ENCODE measurements around the gene CKMT1B.
"Not testable (repeated sequence)": the region's sequence is repeated elsewhere in the genome, so short reads cannot be mapped to it uniquely, and the experiment has no call there.

Gene CKMT1B

GRCh38 chr15:43592841-43593240, 986 bp upstream of the CKMT1B start:
- not testable (repeated sequence) for H3K9me3 Mint-ChIP-seq; H3K36me3 Mint-ChIP-seq (ENCODE audit: insufficient read depth); ATAC-seq (replicated peaks; ENCODE audit: extremely low read depth, poor library complexity, severe bottlenecking); H3K27ac Mint-ChIP-seq (ENCODE audit: low read depth); DNase-seq (ENCODE audit: low spot score in 2 of 2); H3K4me1 Mint-ChIP-seq; H3K4me3 Mint-ChIP-seq
- H3K27me3 Mint-ChIP-seq: peaks cover 20% of the 10 kb centered on the region

- not testable (repeated sequence) for DNase-seq (ENCODE audit: low spot score in 2 of 2); H3K4me3 Mint-ChIP-seq; H3K27ac Mint-ChIP-seq (ENCODE audit: low read depth); H3K36me3 Mint-ChIP-seq (ENCODE audit: insufficient read depth); H3K9me3 Mint-ChIP-seq; H3K4me1 Mint-ChIP-seq; ATAC-seq (replicated peaks; ENCODE audit: extremely low read depth, poor library complexity, severe bottlenecking)
- peaks cover 60% of the 10 kb centered on the region for H3K27me3 Mint-ChIP-seq
These were observed 5.3 kb downstream of the CKMT1B start for GRCh38 chr15:43599131-43599530.

DNA sequence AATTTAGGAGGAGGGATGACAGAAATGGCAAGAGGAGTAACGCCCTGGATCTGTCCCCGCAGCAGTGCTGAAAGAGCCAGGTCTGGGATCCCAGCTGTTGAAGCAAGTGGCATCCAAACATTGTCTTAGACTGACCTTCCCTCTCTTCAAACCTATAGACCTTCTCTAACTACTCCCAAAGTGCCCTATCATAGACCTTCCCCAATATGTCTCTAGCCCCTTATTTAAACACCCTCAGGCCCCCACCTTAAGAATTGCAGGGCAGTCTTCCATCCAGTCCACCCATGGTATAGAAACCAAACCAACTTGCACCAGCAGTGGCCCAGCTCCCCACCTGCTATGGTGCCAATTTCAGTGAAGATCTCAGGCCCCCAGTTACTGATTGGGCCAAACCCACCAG, 6.4 kb downstream of the CKMT1B start:
- not testable (repeated sequence) for H3K4me1 Mint-ChIP-seq; DNase-seq (ENCODE audit: low spot score in 2 of 2); H3K36me3 Mint-ChIP-seq (ENCODE audit: insufficient read depth); H3K9me3 Mint-ChIP-seq; ATAC-seq (replicated peaks; ENCODE audit: extremely low read depth, poor library complexity, severe bottlenecking); H3K4me3 Mint-ChIP-seq; H3K27ac Mint-ChIP-seq (ENCODE audit: low read depth)
- H3K27me3 Mint-ChIP-seq: peaks cover 70% of the 10 kb centered on the region

DNA sequence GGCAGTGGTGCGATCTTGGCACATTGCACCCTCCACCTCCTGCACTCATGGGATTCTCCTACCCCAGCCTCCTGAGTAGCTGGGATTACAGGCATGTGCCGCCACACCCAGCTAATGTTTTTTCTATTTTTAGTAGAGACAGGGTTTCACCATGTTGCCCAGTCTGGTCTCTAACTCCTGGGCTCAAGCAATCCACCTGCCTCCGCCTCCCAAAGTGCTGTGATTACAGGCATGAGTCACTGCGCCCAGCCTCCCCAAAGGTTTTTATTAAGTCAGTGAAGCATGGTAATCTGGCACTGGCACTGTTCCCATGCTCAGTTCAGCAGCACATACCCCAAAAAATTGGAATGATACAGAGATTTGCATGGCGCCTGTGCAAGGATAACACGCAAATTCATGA, 8.4 kb downstream of the CKMT1B start:
- H3K36me3 Mint-ChIP-seq (ENCODE audit: insufficient read depth); H3K9me3 Mint-ChIP-seq; H3K27ac Mint-ChIP-seq (ENCODE audit: low read depth); DNase-seq (ENCODE audit: low spot score in 2 of 2); ATAC-seq (replicated peaks; ENCODE audit: extremely low read depth, poor library complexity, severe bottlenecking); H3K4me3 Mint-ChIP-seq; H3K4me1 Mint-ChIP-seq: not testable (repeated sequence)
- H3K27me3 Mint-ChIP-seq: peaks cover 57% of the 10 kb centered on the region

GRCh38 chr15:43617750-43618149, 23.9 kb downstream of the CKMT1B start:
- not testable (repeated sequence) for H3K4me3 Mint-ChIP-seq; H3K36me3 Mint-ChIP-seq (ENCODE audit: insufficient read depth); DNase-seq (ENCODE audit: low spot score in 2 of 2); H3K9me3 Mint-ChIP-seq; H3K4me1 Mint-ChIP-seq; ATAC-seq (replicated peaks; ENCODE audit: extremely low read depth, poor library complexity, severe bottlenecking); H3K27ac Mint-ChIP-seq (ENCODE audit: low read depth)
- peaks cover 17% of the 10 kb centered on the region for H3K27me3 Mint-ChIP-seq

DNA sequence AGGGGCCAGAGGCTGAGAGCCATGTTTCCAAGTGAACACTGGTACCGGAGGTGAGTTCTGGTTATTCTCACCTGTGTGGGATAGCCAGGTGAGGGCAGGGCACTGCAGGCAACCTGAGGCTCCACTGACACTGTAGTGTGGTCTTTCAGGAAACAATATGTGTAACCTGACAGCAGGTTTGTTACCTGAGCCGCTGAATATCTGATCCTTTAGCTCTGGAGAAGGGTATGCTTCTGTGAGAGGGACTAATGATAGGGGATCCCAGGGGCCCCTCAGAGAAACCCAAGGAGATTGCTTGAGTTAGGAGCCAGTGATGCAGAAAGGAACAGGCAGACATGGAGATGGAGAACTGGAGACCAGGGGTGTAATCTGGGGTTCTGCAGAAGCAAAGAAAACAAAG, 24.9 kb downstream of the CKMT1B start, which contains the start of gene STRC:
Gene STRC (minus strand): TSS at position 101 of the 400 bp plus-strand sequence. CDS start 78 bp downstream, at position 23.
- not testable (repeated sequence) for H3K4me1 Mint-ChIP-seq; H3K4me3 Mint-ChIP-seq; DNase-seq (ENCODE audit: low spot score in 2 of 2); H3K27ac Mint-ChIP-seq (ENCODE audit: low read depth); H3K9me3 Mint-ChIP-seq; ATAC-seq (replicated peaks; ENCODE audit: extremely low read depth, poor library complexity, severe bottlenecking); H3K36me3 Mint-ChIP-seq (ENCODE audit: insufficient read depth)
- peaks cover 17% of the 10 kb centered on the region for H3K27me3 Mint-ChIP-seq

GRCh38 chr15:43622068-43622799, 28.4 kb downstream of the CKMT1B start:
- not testable (repeated sequence) for DNase-seq (ENCODE audit: low spot score in 2 of 2); H3K27ac Mint-ChIP-seq (ENCODE audit: low read depth); ATAC-seq (replicated peaks; ENCODE audit: extremely low read depth, poor library complexity, severe bottlenecking); H3K9me3 Mint-ChIP-seq; H3K4me1 Mint-ChIP-seq; H3K4me3 Mint-ChIP-seq; H3K36me3 Mint-ChIP-seq (ENCODE audit: insufficient read depth)
- H3K27me3 Mint-ChIP-seq: peaks cover 17% of the 10 kb centered on the region

- Mint-ChIP-seq H3K36me3 (ENCODE audit: insufficient read depth) (no peaks in the 10 kb centered on the region), H3K27me3 (peaks cover 6% of the 10 kb centered on the region), H3K9me3 (no peaks in the 10 kb centered on the region), H3K27ac (ENCODE audit: low read depth) (no peak overlapping the region), H3K4me1 (no peaks in the 10 kb centered on the region), H3K4me3 (no peak overlapping the region)
- ATAC-seq (replicated peaks; ENCODE audit: extremely low read depth, poor library complexity, severe bottlenecking) (no peak), DNase-seq (ENCODE audit: low spot score in 2 of 2) (no peak)
These were observed 31.3 kb downstream of the CKMT1B start for GRCh38 chr15:43625106-43625505.

DNA sequence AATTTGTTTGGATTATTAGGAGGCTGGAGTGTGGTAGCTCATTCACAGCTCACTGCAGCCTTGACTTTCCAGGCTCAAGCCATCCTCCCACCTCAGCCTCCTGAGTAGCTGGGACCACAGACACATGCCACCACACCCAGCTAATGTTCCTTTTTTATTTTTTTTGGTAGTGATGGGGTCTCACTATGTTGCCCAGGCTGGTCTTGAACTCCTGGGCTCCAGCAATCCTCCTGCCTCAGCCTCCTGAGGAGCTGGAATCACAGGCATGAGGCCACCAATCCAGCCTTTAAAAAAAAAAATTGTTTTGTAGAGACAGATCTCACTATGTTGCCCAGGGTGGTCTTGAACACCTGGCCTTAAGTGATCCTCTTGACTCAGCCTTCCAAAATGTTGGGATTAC, 33.1 kb downstream of the CKMT1B start:
- not testable (repeated sequence) for H3K36me3 Mint-ChIP-seq (ENCODE audit: insufficient read depth); ATAC-seq (replicated peaks; ENCODE audit: extremely low read depth, poor library complexity, severe bottlenecking); H3K4me1 Mint-ChIP-seq; H3K4me3 Mint-ChIP-seq; H3K9me3 Mint-ChIP-seq; H3K27me3 Mint-ChIP-seq; DNase-seq (ENCODE audit: low spot score in 2 of 2); H3K27ac Mint-ChIP-seq (ENCODE audit: low read depth)

DNA sequence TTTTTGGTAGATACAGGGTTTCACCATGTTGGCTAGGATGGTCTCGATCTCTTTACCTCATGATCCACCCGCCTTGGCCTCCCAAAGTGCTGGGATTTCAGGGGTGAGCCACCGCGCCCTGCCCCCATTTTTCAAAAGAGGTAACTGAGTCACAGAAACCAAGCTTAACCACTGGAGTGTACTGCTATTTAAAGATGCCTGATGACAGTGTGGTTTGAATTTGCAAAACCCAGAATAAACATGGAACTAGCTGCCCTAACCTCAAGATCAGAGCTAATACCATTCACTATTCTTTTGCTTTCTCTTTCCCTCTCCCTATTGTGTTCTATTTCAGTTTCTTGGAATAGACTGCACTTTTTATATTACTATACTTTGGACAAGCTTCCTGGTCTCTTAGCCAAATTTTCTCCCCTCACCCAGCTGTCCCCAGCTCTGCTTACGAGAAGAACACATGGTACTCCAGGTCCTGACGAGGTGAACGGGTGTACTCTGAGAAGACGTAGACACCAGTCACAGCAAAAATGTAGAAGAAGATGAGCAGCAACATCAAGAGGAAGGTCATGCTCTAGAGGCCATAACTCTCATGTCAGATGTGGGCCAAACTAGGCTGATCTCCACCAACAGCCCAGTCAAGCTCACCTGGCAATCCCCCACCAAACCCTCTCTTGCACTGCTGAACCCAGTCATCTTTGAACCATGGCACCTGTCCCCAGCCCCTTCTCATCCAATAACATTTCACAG, 44.8 kb downstream of the CKMT1B start:
- not testable (repeated sequence) for ATAC-seq (replicated peaks; ENCODE audit: extremely low read depth, poor library complexity, severe bottlenecking); DNase-seq (ENCODE audit: low spot score in 2 of 2); H3K27ac Mint-ChIP-seq (ENCODE audit: low read depth); H3K4me1 Mint-ChIP-seq; H3K27me3 Mint-ChIP-seq; H3K36me3 Mint-ChIP-seq (ENCODE audit: insufficient read depth); H3K9me3 Mint-ChIP-seq; H3K4me3 Mint-ChIP-seq

Data from central memory CD8-positive, alpha-beta T cell (primary cell).